NCI-H2171 treated with DMSO at 0.1 percent for 48 hours (cell line): ENCODE measurements around the gene PEX10.

Experiments
- DNase-seq: peaks from one replicate; lab custom pipeline; 2025; lab: John Stamatoyannopoulos, UW

Gene PEX10

DNA sequence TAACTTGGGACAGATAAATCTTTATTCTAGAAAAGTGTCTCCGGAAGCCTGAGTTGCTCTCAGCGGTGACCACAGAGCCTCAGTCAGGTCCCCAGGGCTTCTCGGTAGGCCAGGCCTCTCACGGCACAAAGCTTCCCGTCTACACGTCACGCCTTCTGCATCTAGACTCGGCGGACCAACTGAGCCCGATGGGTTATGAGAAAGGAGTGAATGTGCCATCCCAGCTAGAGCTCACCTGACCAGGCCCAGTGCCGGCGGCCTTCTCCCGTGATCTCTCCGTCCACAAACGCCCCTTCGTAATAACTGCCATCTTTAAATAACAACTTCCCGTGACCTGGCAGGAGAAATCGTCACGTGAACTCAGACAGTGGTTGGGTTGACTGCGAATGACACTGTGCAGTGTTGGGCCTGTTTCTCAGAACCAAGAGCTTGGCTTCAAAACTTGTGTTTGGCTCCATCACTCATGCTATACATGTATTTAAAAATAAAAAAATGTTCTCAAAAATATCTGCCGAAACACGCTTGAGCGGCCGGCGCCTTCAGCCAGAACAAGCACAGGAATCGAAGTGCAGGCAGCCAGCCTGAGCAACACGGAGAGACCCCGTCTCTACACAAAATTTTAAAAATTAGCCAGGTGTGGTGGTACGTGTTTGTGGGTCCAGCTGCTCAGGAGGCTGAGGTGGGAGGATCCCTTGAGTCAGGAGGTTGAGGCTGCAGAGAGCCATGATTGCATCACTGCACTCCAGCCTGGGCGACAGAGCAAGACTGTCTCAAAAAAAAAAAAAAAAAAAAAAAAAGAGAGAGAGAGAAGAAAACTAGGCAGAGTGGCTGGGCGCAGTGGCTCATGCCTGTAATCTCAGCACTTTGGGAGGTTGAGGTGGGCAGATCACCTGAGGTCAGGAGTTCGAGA, 24.1 kb downstream of the PEX10 start:
- DNase-seq: no peak

DNA sequence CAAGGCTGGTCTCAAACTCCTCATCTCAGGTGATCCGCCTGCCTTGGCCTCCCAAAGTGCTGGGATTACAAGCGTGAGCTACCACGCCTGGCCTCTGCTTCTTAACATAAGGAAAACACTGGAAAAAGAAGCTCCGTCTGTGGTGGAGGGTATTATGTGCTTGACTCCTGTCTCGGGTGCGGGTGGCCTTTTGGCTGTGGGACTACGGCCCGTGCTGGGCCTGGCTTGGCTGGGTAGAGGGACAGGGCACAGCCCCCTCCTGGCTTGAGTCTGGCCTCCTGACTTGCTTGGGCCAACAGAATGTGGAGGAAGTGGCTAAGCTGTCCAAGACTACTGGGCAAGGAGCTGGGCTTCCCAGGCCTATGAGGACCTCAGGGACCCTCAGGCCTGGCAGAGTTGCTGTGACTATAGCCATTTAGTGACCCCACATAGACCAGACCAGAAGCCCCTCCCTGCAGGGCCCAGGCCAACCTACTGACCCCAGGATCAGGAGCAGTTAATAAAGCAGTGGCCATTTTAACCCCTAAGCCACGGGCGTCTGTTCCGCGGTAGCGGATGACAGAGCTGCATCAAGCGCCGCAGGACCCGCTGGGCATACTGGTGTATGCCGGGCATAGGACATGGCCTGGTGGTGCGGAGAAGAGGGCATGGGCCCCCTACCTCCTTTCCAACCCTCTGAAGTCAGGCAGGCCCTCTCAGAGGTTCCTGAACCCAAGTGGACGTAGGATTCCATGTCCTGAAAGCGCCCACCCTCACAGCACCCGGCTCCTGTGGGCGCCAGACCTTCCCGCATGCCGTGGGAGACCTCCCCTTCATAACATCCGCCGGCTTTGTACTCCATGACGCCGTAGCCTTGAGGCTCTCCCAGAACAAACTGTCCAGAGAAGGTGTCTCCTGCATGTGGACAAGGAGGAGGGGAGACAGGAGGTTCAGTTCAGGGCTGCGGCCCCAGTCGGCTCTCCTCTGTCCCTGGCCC, 25.4 kb downstream of the PEX10 start:
- DNase-seq: no peak

DNA sequence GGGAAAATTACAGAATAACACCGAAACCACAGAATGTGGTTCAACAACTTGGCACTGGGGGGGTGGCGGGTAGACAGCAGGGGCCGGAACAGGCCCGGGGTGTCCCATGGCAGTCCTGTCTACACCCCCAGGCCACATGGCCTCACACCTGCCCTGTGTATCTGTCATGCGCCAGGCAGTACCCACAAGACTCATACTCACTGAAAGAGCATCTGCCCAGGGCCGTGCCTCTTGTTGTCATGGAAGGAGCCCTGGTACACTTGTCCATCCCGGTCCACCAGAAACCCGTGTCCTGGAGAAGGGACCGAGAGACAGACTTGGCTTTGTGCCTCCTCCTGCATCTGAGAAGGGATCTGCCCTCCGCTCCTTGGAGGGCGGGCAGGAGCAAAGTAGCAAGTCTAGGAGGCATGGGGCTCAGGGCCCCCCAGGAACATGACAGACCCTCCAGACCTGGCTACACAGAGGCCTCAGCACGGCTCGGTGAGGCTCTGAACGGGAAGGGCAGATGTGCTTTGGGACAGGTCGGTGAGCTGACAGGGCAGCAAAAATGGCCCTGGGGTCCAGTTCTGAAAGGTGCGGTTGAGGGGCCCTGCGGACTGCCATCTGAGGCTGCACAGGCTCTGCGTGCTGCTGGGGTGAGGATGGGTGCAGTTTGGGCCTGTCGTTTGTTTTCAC, 26.6 kb downstream of the PEX10 start:
- DNase-seq: no peak

GRCh38 chr1:2384941-2385481, 27.4 kb downstream of the PEX10 start:
- peak; percentile 21 for DNase-seq

DNA sequence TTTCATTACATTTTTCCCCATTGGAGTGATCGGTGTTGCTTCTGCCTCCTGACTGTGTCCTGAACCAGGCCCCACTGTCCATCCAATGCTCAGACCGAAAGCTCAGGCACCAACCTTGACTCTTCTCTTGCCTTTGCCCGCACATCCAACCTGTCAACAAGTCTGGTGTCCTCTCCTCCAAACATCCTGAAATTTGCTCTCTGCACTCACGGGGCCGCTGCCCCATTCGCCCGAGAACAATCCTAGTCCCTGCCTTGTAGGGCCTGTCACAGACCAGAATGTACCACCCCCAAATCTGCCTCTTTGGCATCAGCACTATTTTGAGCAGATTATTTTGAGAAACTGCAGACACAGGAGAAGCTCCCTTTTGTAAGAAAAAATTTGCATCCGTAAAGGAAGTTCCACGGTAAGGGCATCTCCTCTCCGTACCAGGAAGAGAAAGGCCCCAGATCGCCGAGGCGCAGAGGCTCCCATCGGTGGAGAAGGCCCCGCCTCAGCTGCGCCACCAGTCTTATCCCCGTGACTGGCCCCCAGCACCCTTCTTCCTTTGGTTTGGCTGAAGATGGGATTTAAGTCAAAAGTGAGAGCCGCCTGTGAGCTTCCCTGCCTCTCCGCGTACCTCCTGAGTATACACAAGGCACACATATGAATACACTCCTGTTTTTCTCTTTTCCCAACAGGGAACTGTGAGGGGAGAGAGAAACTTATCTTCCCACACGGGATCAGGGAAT, 28.1 kb downstream of the PEX10 start:
- DNase-seq: no peak

- no peak for DNase-seq
Observed at GRCh38 chr1:2383576-2383975, 28.8 kb downstream of the PEX10 start.

GRCh38 chr1:2382621-2383361, 29.6 kb downstream of the PEX10 start:
- DNase-seq: no peak

DNA sequence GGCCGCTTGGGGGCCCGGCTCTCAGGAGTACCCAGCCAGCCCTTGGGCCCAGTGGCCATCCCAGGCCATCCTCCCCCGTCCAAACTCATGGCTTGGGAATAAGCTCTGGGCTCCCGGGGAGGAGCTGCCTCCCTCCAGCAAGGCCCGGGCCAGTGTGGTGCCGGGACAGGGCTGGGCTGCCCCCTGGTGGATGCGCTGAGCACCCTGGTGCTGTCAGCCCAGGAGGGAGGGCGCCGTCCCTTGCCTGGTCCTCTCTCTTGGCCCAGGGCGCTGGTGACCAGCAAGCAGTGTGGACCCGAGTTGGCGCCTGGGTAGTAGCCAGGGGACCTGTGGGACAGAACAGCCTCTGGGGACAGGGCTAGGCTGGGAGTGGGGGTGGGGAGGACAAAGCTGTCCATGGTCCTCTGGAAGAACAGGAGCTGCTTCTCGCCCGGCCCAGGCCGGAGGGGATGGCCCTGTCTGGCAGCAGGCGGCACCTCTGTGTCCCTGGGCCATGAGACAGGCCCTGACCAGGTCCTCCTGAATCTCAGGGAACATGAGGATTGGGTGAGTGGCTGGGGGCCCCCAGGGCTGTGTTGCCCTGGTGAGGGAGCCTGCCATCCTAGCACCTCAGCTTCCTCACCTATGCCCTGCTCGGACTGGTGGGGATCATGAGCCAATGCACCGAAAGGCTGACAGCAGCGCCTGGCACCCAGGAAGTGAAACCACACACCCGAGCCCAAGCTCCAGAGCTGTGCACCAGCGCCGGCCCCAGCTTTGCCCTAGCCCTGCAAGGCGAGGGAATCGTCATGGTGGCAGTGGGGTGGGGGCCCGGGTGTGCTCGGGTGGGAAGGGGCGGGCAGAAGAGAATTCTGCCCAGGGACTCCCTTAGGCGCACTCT, 30.4 kb downstream of the PEX10 start:
- DNase-seq: no peak

DNA sequence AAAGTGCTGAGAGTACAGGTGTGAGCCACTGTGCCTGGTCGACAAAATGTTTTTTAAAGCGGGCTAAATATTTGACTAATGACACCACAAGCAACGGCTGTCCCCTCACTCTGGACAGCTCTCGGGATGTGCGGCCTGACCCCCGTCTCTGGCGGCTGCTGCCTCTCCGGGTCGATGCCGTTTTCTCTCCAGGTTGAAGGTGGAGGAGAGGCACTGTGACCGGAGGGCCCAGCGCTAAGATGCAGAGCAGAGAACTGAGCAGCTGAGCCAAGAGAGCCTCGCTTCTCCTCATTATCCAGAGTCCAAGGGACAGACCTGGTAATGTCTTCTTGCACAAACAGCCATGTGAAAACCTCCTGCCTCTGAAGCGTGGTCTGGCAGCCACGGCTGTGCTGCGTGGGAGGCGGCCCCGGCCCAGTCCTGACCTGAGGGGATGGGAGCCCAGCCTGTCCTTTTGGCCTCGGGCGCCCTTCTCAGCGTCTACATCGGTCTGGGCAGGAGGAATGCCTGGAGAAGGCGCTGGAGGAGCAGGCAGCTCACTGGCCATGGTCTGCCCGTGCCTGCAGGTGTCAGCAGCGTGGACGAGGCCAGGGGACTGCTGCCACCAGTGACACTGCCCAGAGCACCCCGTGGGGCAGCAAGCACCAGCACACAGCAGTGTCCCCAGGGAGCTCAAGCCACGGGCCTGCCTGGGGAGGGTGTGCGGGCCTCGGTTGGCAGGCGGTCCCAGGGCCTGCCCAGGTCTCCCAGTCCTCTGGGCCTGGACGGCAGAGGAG, 31.4 kb downstream of the PEX10 start:
- DNase-seq: no peak

GRCh38 chr1:2379733-2380404, 32.5 kb downstream of the PEX10 start:
- no peak for DNase-seq

GRCh38 chr1:2378956-2379732, 33.2 kb downstream of the PEX10 start:
- no peak for DNase-seq

GRCh38 chr1:2378441-2378851, 33.9 kb downstream of the PEX10 start:
- DNase-seq: peak; percentile 68

DNA sequence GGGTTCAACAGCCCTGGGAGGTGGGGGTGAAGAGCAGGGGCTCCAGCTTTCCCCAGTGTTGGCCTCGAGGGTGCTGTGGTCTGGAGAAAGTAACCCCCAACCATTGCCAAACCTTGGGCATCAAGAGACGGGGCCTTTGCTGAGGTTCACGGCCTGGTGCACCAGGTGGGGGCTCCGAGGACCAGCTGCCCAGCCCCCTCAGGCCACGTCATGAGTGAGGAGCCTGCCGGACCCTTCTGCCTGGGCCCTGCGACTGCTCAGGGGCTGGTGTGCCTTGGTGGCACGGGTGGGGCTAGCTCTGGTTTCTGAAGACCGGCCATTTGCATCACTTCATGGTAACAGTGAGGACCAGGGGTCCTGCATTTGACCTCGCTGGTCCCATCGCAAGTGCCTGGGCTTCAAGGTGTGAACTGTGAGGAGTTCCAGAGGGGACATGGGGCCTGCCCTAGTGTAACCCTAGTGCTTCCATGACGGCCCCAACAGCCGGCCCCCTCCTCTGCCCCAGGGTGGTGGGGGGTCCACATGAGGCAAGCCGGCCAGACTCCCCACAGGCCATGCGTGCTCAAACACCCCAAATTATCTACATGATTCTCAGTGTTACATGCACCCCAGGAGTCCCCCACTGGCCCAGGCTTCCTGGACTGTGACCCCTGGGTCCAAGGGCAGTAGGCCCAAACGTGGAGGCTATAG, 34.5 kb downstream of the PEX10 start:
- DNase-seq: no peak

DNA sequence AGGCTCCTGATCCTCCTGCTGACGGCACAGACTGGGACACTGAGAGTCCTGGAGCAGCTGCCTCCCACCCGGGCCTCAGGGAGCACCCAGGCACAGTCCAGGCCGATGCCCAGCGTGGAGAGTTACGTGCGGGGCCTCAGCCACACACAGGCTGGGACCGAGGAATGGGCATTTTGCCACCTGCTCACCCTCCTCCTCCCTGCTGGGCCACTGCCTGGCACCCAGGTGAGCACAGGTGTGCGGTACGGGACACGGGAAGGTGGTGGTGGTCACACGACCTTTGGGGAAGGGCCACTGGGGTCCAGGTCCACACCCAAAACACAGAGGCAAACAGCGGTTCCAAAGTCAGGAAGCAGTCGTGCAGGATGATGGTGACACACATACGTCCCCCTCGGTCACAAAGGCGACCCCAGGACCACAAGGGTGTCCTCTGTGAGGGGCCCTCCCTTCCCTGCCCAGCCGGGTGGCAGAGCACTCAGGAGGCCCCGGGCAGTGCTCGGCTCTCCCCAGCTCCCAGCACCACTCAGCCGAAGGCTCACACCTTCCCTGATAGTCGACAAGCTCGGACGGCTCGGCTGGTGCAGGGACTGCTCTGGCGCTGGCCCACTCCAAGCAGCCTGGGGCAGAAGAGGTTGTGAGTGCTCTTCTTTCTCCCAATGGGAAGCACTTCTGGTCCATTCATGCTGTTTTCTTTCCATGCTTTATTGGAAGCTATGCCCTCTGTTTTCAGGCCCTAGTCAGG, 35.3 kb downstream of the PEX10 start:
- no peak for DNase-seq

GRCh38 chr1:2376261-2376741, 36.1 kb downstream of the PEX10 start:
- DNase-seq: no peak

DNA sequence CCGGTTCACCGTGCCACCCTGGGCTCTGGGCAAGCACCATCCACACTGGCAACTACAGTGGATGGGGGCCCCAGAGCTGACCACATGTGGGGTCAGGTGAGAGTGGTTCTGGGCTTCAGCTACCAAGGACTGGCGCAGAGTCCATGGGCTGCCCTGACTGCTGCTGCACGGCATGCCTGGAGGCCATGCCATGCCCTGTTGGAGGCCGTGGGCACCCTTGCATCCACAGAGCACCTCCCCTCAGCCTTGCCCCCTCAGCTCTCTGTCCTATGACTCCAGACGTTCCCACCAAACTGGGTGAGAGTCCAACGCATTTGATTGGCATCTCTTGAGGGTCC, 36.5 kb downstream of the PEX10 start:
- no peak for DNase-seq
